ENCODE measurements around the gene CEACAM1. TPM values are rescaled to one million over a fixed set of nuclear protein-coding genes. Genes with fewer than 3 reads are reported as not detected.

CEACAM1 gene
- polyA plus RNA-seq, 1 donor (not counting 4 experiments of a cell fraction or from before 2014, with no cell fraction given) = 2.2 TPM

- no peak overlapping the region for H2AFZ ChIP-seq (ENCODE audit: control insufficient read depth, low read length)
- H3K9me1 ChIP-seq (ENCODE audit: control insufficient read depth, extremely low read depth, insufficient read depth, low read length) = no peaks in the 10 kb centered on the region
- no peak for FAIRE-seq
- dilution Hi-C loops (cut with MboI; ENCODE audit: extremely low pct_ligation_motif_present, low sequenced_read_pairs) = no loop called here
- H3K79me2 ChIP-seq (ENCODE audit: control insufficient read depth, insufficient read depth, low read length) = no peaks in the 10 kb centered on the region
- no peaks in the 10 kb centered on the region for H4K20me1 ChIP-seq (ENCODE audit: control insufficient read depth, extremely low read depth, insufficient read depth, low read length)
- no peaks in the 10 kb centered on the region for H3K27me3 ChIP-seq (ENCODE audit: control insufficient read depth, extremely low read depth, insufficient read depth, low read length)
- no peak for TF ChIP-seq EZH2 (IDR thresholded peaks at IDR 0.05; ENCODE audit: low read length)
- TF ChIP-seq, protein P1, sequence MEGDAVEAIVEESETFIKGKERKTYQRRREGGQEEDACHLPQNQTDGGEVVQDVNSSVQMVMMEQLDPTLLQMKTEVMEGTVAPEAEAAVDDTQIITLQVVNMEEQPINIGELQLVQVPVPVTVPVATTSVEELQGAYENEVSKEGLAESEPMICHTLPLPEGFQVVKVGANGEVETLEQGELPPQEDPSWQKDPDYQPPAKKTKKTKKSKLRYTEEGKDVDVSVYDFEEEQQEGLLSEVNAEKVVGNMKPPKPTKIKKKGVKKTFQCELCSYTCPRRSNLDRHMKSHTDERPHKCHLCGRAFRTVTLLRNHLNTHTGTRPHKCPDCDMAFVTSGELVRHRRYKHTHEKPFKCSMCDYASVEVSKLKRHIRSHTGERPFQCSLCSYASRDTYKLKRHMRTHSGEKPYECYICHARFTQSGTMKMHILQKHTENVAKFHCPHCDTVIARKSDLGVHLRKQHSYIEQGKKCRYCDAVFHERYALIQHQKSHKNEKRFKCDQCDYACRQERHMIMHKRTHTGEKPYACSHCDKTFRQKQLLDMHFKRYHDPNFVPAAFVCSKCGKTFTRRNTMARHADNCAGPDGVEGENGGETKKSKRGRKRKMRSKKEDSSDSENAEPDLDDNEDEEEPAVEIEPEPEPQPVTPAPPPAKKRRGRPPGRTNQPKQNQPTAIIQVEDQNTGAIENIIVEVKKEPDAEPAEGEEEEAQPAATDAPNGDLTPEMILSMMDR (optimal IDR thresholded peaks at IDR 0.05 in 1 of 3, IDR thresholded peaks at IDR 0.05 in 1 of 3, conservative IDR thresholded peaks at IDR 0.05 in 1 of 3; ENCODE audit: extremely low read depth in 1 of 3, insufficient read depth in 2 of 3, low read length in 3 of 3) = no peak
- no peak overlapping the region for H3K4me3 ChIP-seq (ENCODE audit: control insufficient read depth in 2 of 3, extremely low read depth in 1 of 3, insufficient read depth in 2 of 3, low read depth in 1 of 3, low read length in 3 of 3)
- H3K36me3 ChIP-seq (ENCODE audit: control insufficient read depth in 2 of 2, extremely low read depth in 1 of 2, insufficient read depth in 2 of 2, low read length in 2 of 2) = no peaks in the 10 kb centered on the region
- no peak overlapping the region for H3K27ac ChIP-seq (ENCODE audit: control insufficient read depth, insufficient read depth, low read length)
- peaks cover 14% of the 10 kb centered on the region for H3K4me1 ChIP-seq (ENCODE audit: control insufficient read depth, extremely low read depth, insufficient read depth, low read length)
- no peaks in the 10 kb centered on the region for H3K9me3 ChIP-seq (ENCODE audit: control insufficient read depth, low read depth, low read length)
- DNase-seq (ENCODE audit: low read depth, low spot score) = peak; percentile 26
- no peak overlapping the region for H3K4me2 ChIP-seq (ENCODE audit: control insufficient read depth, extremely low read depth, insufficient read depth, low read depth, low read length)
- no peak overlapping the region for H3K9ac ChIP-seq (ENCODE audit: control insufficient read depth, extremely low read depth, insufficient read depth, low read length)
Observed at GRCh38 chr19:42531313-42531712, 3.0 kb upstream of the CEACAM1 start.

DNA sequence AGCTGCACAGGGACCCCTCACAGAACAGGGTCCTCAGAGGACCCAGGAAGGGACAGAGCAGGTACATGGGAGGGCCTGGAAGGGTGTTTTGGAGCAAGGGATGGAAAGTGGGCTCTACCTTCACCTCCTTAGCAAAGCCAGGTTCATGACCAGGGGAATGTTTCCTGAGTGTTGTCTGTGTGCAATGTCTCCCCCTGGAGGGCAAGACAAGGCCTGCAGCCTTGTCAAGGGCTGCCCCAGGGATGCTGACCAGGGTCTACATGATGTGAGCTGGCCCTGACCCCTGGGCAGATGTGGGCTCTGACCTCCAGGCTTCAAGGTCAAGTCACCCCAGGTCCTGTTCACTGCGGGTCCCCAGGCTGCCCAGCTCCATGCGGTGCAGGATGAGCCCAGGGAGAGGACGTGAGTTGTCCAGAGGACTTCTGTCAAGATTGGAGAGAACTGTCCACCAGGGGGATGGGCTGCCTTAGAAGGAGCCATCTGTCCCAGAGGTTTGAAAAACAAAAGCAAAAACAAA is 1.0 kb upstream of the CEACAM1 start:
- Histone ChIP-seq H4K20me1 (ENCODE audit: control insufficient read depth, extremely low read depth, insufficient read depth, low read length) (no peaks in the 10 kb centered on the region), H3K4me2 (ENCODE audit: control insufficient read depth, extremely low read depth, insufficient read depth, low read depth, low read length) (peak overlapping the region; percentile 96), H3K36me3 (ENCODE audit: control insufficient read depth in 2 of 2, extremely low read depth in 1 of 2, insufficient read depth in 2 of 2, low read length in 2 of 2) (no peaks in the 10 kb centered on the region), H2AFZ (ENCODE audit: control insufficient read depth, low read length) (peak overlapping the region; percentile 94), H3K27me3 (ENCODE audit: control insufficient read depth, extremely low read depth, insufficient read depth, low read length) (peaks cover under 1% of the 10 kb centered on the region), H3K4me3 (ENCODE audit: control insufficient read depth in 2 of 3, extremely low read depth in 1 of 3, insufficient read depth in 2 of 3, low read depth in 1 of 3, low read length in 3 of 3) (no peak overlapping the region), H3K9ac (ENCODE audit: control insufficient read depth, extremely low read depth, insufficient read depth, low read length) (no peak overlapping the region), H3K27ac (ENCODE audit: control insufficient read depth, insufficient read depth, low read length) (no peak overlapping the region), H3K9me1 (ENCODE audit: control insufficient read depth, extremely low read depth, insufficient read depth, low read length) (no peaks in the 10 kb centered on the region), H3K79me2 (ENCODE audit: control insufficient read depth, insufficient read depth, low read length) (no peaks in the 10 kb centered on the region), H3K9me3 (ENCODE audit: control insufficient read depth, low read depth, low read length) (no peaks in the 10 kb centered on the region), H3K4me1 (ENCODE audit: control insufficient read depth, extremely low read depth, insufficient read depth, low read length) (peaks cover 14% of the 10 kb centered on the region)
- DNase-seq (ENCODE audit: low read depth, low spot score) (peak; percentile 45), FAIRE-seq (peak; percentile 56)
- dilution Hi-C loops (cut with MboI; ENCODE audit: extremely low pct_ligation_motif_present, low sequenced_read_pairs) = no loop called here
- no peak for TF ChIP-seq EZH2 (IDR thresholded peaks at IDR 0.05; ENCODE audit: low read length)
- TF ChIP-seq, protein P1 (optimal IDR thresholded peaks at IDR 0.05 in 1 of 3, IDR thresholded peaks at IDR 0.05 in 1 of 3, conservative IDR thresholded peaks at IDR 0.05 in 1 of 3; ENCODE audit: extremely low read depth in 1 of 3, insufficient read depth in 2 of 3, low read length in 3 of 3) = peak; percentile 92 to 97 (median 96)
